Measurements from ENCODE around the gene PCAT7.

DNA sequence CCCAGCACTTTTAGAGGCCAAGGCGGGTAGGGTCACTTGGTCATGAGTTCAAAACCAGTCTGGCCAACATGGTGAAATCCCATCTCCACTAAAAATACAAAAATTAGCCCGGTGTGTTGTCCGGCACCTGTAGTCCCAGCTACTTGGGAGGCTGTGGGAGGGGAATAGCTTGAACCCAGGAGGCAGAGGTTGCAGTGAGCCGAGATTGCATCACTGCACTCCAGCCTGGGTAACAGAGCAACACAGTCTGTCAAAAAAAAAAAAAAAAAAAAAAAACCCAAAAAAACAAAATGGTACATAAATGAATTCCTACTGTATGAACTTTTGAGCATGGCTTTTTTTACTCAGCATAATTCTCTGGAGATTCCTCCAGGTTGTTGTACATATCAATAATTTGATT is 37.6 kb upstream of the PCAT7 start:
- TF ChIP-seq, protein P1, sequence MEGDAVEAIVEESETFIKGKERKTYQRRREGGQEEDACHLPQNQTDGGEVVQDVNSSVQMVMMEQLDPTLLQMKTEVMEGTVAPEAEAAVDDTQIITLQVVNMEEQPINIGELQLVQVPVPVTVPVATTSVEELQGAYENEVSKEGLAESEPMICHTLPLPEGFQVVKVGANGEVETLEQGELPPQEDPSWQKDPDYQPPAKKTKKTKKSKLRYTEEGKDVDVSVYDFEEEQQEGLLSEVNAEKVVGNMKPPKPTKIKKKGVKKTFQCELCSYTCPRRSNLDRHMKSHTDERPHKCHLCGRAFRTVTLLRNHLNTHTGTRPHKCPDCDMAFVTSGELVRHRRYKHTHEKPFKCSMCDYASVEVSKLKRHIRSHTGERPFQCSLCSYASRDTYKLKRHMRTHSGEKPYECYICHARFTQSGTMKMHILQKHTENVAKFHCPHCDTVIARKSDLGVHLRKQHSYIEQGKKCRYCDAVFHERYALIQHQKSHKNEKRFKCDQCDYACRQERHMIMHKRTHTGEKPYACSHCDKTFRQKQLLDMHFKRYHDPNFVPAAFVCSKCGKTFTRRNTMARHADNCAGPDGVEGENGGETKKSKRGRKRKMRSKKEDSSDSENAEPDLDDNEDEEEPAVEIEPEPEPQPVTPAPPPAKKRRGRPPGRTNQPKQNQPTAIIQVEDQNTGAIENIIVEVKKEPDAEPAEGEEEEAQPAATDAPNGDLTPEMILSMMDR (tag by site-specific recombination; IDR thresholded peaks at IDR 0.05), result no peak
- TF ChIP-seq ZNF600 (tag by site-specific recombination; IDR thresholded peaks at IDR 0.05) (no peak), ZNF24 (tag by site-specific recombination; IDR thresholded peaks at IDR 0.05) (no peak)

All from HEK293 (cell line).